ENCODE measurements around the gene TBXT. TPM values are rescaled to one million over a fixed set of nuclear protein-coding genes. Genes with fewer than 3 reads are reported as not detected.
A peak's percentile ranks its signal among the peaks of the same experiment; 100 is the strongest.

Gene TBXT, protein sequence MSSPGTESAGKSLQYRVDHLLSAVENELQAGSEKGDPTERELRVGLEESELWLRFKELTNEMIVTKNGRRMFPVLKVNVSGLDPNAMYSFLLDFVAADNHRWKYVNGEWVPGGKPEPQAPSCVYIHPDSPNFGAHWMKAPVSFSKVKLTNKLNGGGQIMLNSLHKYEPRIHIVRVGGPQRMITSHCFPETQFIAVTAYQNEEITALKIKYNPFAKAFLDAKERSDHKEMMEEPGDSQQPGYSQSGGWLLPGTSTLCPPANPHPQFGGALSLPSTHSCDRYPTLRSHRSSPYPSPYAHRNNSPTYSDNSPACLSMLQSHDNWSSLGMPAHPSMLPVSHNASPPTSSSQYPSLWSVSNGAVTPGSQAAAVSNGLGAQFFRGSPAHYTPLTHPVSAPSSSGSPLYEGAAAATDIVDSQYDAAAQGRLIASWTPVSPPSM
- not detected for total RNA-seq
- long read RNA-seq, result 0 reads

GRCh38 chr6:166167801-166168615, at the start of gene TBXT:
Gene TBXT, minus strand, starts transcription at chr6:166167851. Its CDS starts 260 bp downstream, at chr6:166167591.
- H3K4me3 ChIP-seq, result peak within 1 kb of the TSS; percentile 56
- intact Hi-C loops (cut with micrococcal nuclease), result no loop called here

GRCh38 chr6:166207284-166207561, 39.6 kb upstream of the TBXT start:
- no peaks in the 10 kb centered on the region for H3K36me3 ChIP-seq
- no peak overlapping the region for H3K4me3 ChIP-seq
- H3K27me3 ChIP-seq (ENCODE audit: low read depth), result peaks cover 61% of the 10 kb centered on the region
- no peak for DNase-seq
- peaks cover 7% of the 10 kb centered on the region for H3K9me3 ChIP-seq (replicated peaks)
- no peak for TF ChIP-seq CTCF (IDR thresholded peaks at IDR 0.05; ENCODE audit: borderline replicate concordance)
- H3K27ac ChIP-seq (replicated peaks), result no peak overlapping the region
- no peaks in the 10 kb centered on the region for H3K4me1 ChIP-seq
- intact Hi-C loops (cut with micrococcal nuclease), result no loop called here

More at GRCh38 chr6:166167801-166168615, at the start of gene TBXT:
- no peaks in the 10 kb centered on the region for H3K36me3 ChIP-seq
- H3K27ac ChIP-seq (replicated peaks), result no peak within 1 kb of the TSS
- H3K27me3 ChIP-seq (ENCODE audit: low read depth), result peaks cover 100% of the 10 kb centered on the region
- TF ChIP-seq CTCF (IDR thresholded peaks at IDR 0.05; ENCODE audit: borderline replicate concordance), result no peak
- no peak for DNase-seq
- peaks cover 45% of the 10 kb centered on the region for H3K4me1 ChIP-seq
- no peaks in the 10 kb centered on the region for H3K9me3 ChIP-seq (replicated peaks)

- H3K27me3 ChIP-seq (ENCODE audit: low read depth), result peaks cover 65% of the 10 kb centered on the region
- no peaks in the 10 kb centered on the region for H3K4me1 ChIP-seq
- no peak overlapping the region for H3K27ac ChIP-seq (replicated peaks)
- intact Hi-C loops (cut with micrococcal nuclease), result no loop called here
- H3K9me3 ChIP-seq (replicated peaks), result peaks cover 2% of the 10 kb centered on the region
- H3K4me3 ChIP-seq, result no peak overlapping the region
- no peaks in the 10 kb centered on the region for H3K36me3 ChIP-seq
- TF ChIP-seq CTCF (IDR thresholded peaks at IDR 0.05; ENCODE audit: borderline replicate concordance), result no peak
- no peak for DNase-seq
Measured at GRCh38 chr6:166206510-166207283, 39.0 kb upstream of the TBXT start.

DNA sequence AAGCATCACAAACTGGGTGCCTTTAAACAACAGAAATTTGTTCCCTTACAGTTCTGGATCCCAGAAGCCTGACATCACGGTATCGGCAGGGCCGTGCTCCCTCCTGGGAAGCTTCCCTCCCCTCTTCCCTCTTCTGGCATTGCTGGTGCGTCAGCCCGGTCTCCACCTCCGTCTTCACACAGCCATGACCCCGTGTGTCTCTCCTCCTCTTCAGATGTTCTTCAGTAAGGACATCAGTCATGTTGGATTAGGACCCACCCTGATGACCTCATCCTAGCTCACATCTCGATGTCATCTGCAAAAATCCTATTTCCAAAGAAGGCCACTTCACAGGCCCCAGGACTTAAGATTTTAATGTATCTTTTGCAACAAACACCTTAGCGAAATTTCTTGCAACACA, 38.4 kb upstream of the TBXT start:
- intact Hi-C loops (cut with micrococcal nuclease), result no loop called here
- Histone ChIP-seq H3K27me3 (ENCODE audit: low read depth) (peaks cover 69% of the 10 kb centered on the region), H3K9me3 (replicated peaks) (no peaks in the 10 kb centered on the region), H3K27ac (replicated peaks) (no peak overlapping the region), H3K36me3 (no peaks in the 10 kb centered on the region), H3K4me1 (no peaks in the 10 kb centered on the region), H3K4me3 (no peak overlapping the region)
- no peak for DNase-seq
- no peak for TF ChIP-seq CTCF (IDR thresholded peaks at IDR 0.05; ENCODE audit: borderline replicate concordance)

All from left ventricle myocardium inferior (tissue), 1 donor.